HEK293 (cell line): ENCODE data around the gene MAP7.
A peak's percentile ranks its signal among the peaks of the same experiment; 100 is the strongest.

ENCODE experiments used
- CTCF ChIA-PET: fragments of 350-600 bp; formaldehyde crosslinking; extraction: SDS; loops from one replicate; lab custom pipeline; 2021; ENCODE audit warnings: antibody characterized with exemption; lab: Yijun Ruan, JAX
- POLR2A ChIA-PET: fragments of 300-600 bp; formaldehyde crosslinking; extraction: SDS; loops from one replicate; lab custom pipeline; 2020; ENCODE audit warnings: antibody characterized with exemption, inconsistent platforms; lab: Yijun Ruan, JAX
- H3K27ac ChIP-seq: fragments of 200-500 bp; sonication (Bioruptor generic); 2 replicates; pipeline ENCODE4 v1.5.1; 2014; ENCODE audit warnings: low read depth, low read length, control low read depth, inconsistent platforms; ENCODE audit errors: extremely low read depth
- H3K36me3 ChIP-seq, 2 experiments: fragments of 200-500 bp in 1 of 2; sonication (Bioruptor generic) in 1 of 2; 1 replicate in 1 of 2; 2 replicates in 1 of 2; pipeline ENCODE4 v1.5.1; 2014 to 2017; ENCODE audit warnings: inconsistent platforms in 2 of 2, low read length in 2 of 2; ENCODE audit not compliant: control insufficient read depth in 2 of 2, insufficient read depth in 1 of 2
- H3K4me1 ChIP-seq: fragments of 200-500 bp; sonication (Bioruptor generic); 2 replicates; pipeline ENCODE4 v1.5.1; 2014; ENCODE audit warnings: mild to moderate bottlenecking, low read length, inconsistent platforms; ENCODE audit not compliant: control insufficient read depth, insufficient read depth
- H3K4me3 ChIP-seq: 2 replicates; pipeline ENCODE4 v1.5.1; 2011; ENCODE audit warnings: low read depth, mild to moderate bottlenecking, control low read depth, low read length, moderate library complexity
- H3K9me3 ChIP-seq: fragments of 200-500 bp; sonication (Bioruptor generic); 2 replicates; pipeline ENCODE4 v1.5.1; 2014; ENCODE audit warnings: low read depth, low read length, inconsistent platforms; ENCODE audit not compliant: control insufficient read depth, insufficient read depth
- GLI4 ChIP-seq: fragments of 450-650 bp; formaldehyde crosslinking; IDR thresholded peaks from 2 replicates; pipeline ENCODE4 v1.5.1; 2016; ENCODE audit warnings: missing biosample characterization, missing genetic modification characterization
- HOXA7 ChIP-seq: sonication (generic); formaldehyde crosslinking; IDR thresholded peaks from 2 replicates; pipeline ENCODE4 v1.8.1; 2022; ENCODE audit warnings: missing genetic modification reagents, borderline replicate concordance
- KLF7 ChIP-seq: fragments of 450-650 bp; formaldehyde crosslinking; IDR thresholded peaks from 2 replicates; pipeline ENCODE4 v1.5.1; 2016; ENCODE audit warnings: missing biosample characterization, missing genetic modification characterization, borderline replicate concordance
- KLF8 ChIP-seq: fragments of 450-650 bp; formaldehyde crosslinking; IDR thresholded peaks from 2 replicates; pipeline ENCODE4 v1.5.1; 2016; ENCODE audit warnings: missing biosample characterization, missing genetic modification characterization
- MYNN ChIP-seq: fragments of 450-650 bp; formaldehyde crosslinking; IDR thresholded peaks from 2 replicates; pipeline ENCODE4 v1.5.1; 2016; ENCODE audit warnings: missing biosample characterization, missing genetic modification characterization, borderline replicate concordance
- SALL2 ChIP-seq: fragments of 450-650 bp; formaldehyde crosslinking; IDR thresholded peaks from 2 replicates; pipeline ENCODE4 v1.5.0; 2017; ENCODE audit warnings: missing biosample characterization, mild to moderate bottlenecking, missing genetic modification characterization, borderline replicate concordance
- SCRT2 ChIP-seq: fragments of 450-650 bp; formaldehyde crosslinking; IDR thresholded peaks from 2 replicates; pipeline ENCODE4 v1.5.1; 2016; ENCODE audit warnings: missing biosample characterization, missing genetic modification characterization
- ZBTB17 ChIP-seq: fragments of 450-650 bp; formaldehyde crosslinking; IDR thresholded peaks from 2 replicates; pipeline ENCODE4 v1.5.1; 2016; ENCODE audit warnings: missing biosample characterization, missing genetic modification characterization
- ZBTB20 ChIP-seq: fragments of 450-650 bp; formaldehyde crosslinking; IDR thresholded peaks from 2 replicates; pipeline ENCODE4 v1.5.1; 2016; ENCODE audit warnings: missing biosample characterization, missing genetic modification characterization
- ZBTB21 ChIP-seq: fragments of 450-650 bp; formaldehyde crosslinking; IDR thresholded peaks from 2 replicates; pipeline ENCODE4 v1.5.1; 2017; ENCODE audit warnings: missing biosample characterization, missing genetic modification characterization
- ZNF157 ChIP-seq: fragments of 450-650 bp; formaldehyde crosslinking; IDR thresholded peaks from 2 replicates; pipeline ENCODE4 v1.5.1; 2016; ENCODE audit warnings: missing biosample characterization, missing genetic modification characterization
- ZNF184 ChIP-seq: fragments of 450-650 bp; IDR thresholded peaks from 2 replicates; pipeline ENCODE4 v1.5.1; 2018; ENCODE audit warnings: missing biosample characterization, mild to moderate bottlenecking, missing genetic modification characterization
- ZNF324 ChIP-seq: fragments of 450-650 bp; formaldehyde crosslinking; IDR thresholded peaks from 2 replicates; pipeline ENCODE4 v1.5.1; 2016; ENCODE audit warnings: missing biosample characterization, missing genetic modification characterization
- ZNF335 ChIP-seq: fragments of 450-650 bp; formaldehyde crosslinking; conservative IDR thresholded peaks from 2 replicates; pipeline ENCODE4 v1.5.1; 2016; ENCODE audit warnings: missing biosample characterization, missing genetic modification characterization
- ZNF341 ChIP-seq: fragments of 450-650 bp; formaldehyde crosslinking; IDR thresholded peaks from 2 replicates; pipeline ENCODE4; 2016; ENCODE audit warnings: low read depth, missing biosample characterization, missing genetic modification characterization
- ZNF37A ChIP-seq: fragments of 450-650 bp; IDR thresholded peaks from 2 replicates; pipeline ENCODE4 v1.5.1; 2018; ENCODE audit warnings: missing biosample characterization, missing genetic modification characterization
- ZNF394 ChIP-seq: fragments of 450-650 bp; formaldehyde crosslinking; IDR thresholded peaks from 2 replicates; pipeline ENCODE4 v1.5.1; 2016; ENCODE audit warnings: missing biosample characterization, missing genetic modification characterization, mild to moderate bottlenecking, moderate library complexity, borderline replicate concordance
- ZNF426 ChIP-seq: fragments of 450-650 bp; formaldehyde crosslinking; IDR thresholded peaks from 2 replicates; pipeline ENCODE4 v1.5.1; 2017; ENCODE audit warnings: missing biosample characterization, missing genetic modification characterization, mild to moderate bottlenecking, inconsistent platforms, moderate library complexity
- ZNF514 ChIP-seq: fragments of 450-650 bp; formaldehyde crosslinking; IDR thresholded peaks from 2 replicates; pipeline ENCODE4 v1.5.1; 2016; ENCODE audit warnings: missing biosample characterization, missing genetic modification characterization
- ZNF777 ChIP-seq: fragments of 450-650 bp; formaldehyde crosslinking; IDR thresholded peaks from 2 replicates; pipeline ENCODE4 v1.5.1; 2017; ENCODE audit warnings: missing biosample characterization, missing genetic modification characterization, borderline replicate concordance
- ZXDB ChIP-seq: fragments of 450-650 bp; formaldehyde crosslinking; IDR thresholded peaks from 2 replicates; pipeline ENCODE4 v1.5.1; 2016; ENCODE audit warnings: missing biosample characterization, missing genetic modification characterization
- TF ChIP-seq, protein P1 (sequence below): fragments of 450-650 bp; formaldehyde crosslinking; IDR thresholded peaks from 2 replicates; pipeline ENCODE4 v1.5.1; 2016; ENCODE audit warnings: missing biosample characterization, missing genetic modification characterization, low read depth
- TF ChIP-seq, protein P2 (sequence below): fragments of 450-650 bp; formaldehyde crosslinking; IDR thresholded peaks from 2 replicates; pipeline ENCODE4 v1.5.1; 2016; ENCODE audit warnings: missing biosample characterization, missing genetic modification characterization
- TF ChIP-seq, protein P3 (sequence below): fragments of 450-650 bp; formaldehyde crosslinking; IDR thresholded peaks from 2 replicates; pipeline ENCODE4 v1.5.1; 2017; ENCODE audit warnings: missing biosample characterization, missing genetic modification characterization
- TF ChIP-seq, protein P4 (sequence below): sonication (generic); formaldehyde crosslinking; IDR thresholded peaks from 2 replicates; pipeline ENCODE4 v1.8.1; 2022; ENCODE audit warnings: mild to moderate bottlenecking, moderate library complexity, missing genetic modification reagents
- TF ChIP-seq, protein P5 (sequence below): fragments of 450-650 bp; formaldehyde crosslinking; IDR thresholded peaks from 2 replicates; pipeline ENCODE4 v1.5.1; 2017; ENCODE audit warnings: missing biosample characterization, missing genetic modification characterization
- TF ChIP-seq, protein P6 (sequence below): fragments of 450-650 bp; formaldehyde crosslinking; IDR thresholded peaks from 2 replicates; pipeline ENCODE4 v1.5.1; 2016; ENCODE audit warnings: missing biosample characterization, missing genetic modification characterization

The MAP7 gene

DNA sequence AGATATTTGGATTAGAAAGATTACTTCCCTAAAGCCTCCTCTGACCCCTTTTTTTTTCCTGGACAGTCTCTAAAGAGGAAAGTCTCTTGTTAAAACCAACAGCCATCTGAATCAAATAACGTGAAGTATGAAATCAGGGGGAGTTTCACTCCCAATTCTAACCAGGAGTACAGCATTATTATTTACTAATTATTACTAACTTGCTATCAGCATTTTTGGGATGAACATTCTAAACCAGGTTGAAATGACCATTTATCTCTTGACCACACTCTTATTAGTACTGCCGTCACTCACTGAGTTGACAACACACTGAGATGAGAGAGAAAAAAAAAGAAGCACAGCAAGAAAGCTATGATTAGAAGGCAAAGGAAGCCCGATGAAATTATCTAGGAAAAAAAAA, 146.2 kb downstream of the MAP7 start (continued):
- TF ChIP-seq, protein P1, sequence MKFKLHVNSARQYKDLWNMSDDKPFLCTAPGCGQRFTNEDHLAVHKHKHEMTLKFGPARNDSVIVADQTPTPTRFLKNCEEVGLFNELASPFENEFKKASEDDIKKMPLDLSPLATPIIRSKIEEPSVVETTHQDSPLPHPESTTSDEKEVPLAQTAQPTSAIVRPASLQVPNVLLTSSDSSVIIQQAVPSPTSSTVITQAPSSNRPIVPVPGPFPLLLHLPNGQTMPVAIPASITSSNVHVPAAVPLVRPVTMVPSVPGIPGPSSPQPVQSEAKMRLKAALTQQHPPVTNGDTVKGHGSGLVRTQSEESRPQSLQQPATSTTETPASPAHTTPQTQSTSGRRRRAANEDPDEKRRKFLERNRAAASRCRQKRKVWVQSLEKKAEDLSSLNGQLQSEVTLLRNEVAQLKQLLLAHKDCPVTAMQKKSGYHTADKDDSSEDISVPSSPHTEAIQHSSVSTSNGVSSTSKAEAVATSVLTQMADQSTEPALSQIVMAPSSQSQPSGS (tag by site-specific recombination): no peak
- TF ChIP-seq, protein P2, sequence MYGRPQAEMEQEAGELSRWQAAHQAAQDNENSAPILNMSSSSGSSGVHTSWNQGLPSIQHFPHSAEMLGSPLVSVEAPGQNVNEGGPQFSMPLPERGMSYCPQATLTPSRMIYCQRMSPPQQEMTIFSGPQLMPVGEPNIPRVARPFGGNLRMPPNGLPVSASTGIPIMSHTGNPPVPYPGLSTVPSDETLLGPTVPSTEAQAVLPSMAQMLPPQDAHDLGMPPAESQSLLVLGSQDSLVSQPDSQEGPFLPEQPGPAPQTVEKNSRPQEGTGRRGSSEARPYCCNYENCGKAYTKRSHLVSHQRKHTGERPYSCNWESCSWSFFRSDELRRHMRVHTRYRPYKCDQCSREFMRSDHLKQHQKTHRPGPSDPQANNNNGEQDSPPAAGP: no peak
- TF ChIP-seq SCRT2 (tag by site-specific recombination) (no peak), ZNF777 (tag by site-specific recombination) (no peak), ZBTB21 (tag by site-specific recombination) (no peak), KLF8 (tag by site-specific recombination) (no peak), GLI4 (tag by site-specific recombination) (no peak), ZNF37A (tag by site-specific recombination) (no peak), KLF7 (tag by site-specific recombination) (no peak), ZNF157 (tag by site-specific recombination) (no peak), MYNN (tag by site-specific recombination) (no peak)
- TF ChIP-seq, protein P3, sequence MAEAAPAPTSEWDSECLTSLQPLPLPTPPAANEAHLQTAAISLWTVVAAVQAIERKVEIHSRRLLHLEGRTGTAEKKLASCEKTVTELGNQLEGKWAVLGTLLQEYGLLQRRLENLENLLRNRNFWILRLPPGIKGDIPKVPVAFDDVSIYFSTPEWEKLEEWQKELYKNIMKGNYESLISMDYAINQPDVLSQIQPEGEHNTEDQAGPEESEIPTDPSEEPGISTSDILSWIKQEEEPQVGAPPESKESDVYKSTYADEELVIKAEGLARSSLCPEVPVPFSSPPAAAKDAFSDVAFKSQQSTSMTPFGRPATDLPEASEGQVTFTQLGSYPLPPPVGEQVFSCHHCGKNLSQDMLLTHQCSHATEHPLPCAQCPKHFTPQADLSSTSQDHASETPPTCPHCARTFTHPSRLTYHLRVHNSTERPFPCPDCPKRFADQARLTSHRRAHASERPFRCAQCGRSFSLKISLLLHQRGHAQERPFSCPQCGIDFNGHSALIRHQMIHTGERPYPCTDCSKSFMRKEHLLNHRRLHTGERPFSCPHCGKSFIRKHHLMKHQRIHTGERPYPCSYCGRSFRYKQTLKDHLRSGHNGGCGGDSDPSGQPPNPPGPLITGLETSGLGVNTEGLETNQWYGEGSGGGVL: no peak
- TF ChIP-seq, protein P4, sequence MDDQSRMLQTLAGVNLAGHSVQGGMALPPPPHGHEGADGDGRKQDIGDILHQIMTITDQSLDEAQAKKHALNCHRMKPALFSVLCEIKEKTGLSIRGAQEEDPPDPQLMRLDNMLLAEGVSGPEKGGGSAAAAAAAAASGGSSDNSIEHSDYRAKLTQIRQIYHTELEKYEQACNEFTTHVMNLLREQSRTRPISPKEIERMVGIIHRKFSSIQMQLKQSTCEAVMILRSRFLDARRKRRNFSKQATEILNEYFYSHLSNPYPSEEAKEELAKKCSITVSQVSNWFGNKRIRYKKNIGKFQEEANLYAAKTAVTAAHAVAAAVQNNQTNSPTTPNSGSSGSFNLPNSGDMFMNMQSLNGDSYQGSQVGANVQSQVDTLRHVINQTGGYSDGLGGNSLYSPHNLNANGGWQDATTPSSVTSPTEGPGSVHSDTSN (CRISPR knock-in tag): no peak
- TF ChIP-seq, protein P5, sequence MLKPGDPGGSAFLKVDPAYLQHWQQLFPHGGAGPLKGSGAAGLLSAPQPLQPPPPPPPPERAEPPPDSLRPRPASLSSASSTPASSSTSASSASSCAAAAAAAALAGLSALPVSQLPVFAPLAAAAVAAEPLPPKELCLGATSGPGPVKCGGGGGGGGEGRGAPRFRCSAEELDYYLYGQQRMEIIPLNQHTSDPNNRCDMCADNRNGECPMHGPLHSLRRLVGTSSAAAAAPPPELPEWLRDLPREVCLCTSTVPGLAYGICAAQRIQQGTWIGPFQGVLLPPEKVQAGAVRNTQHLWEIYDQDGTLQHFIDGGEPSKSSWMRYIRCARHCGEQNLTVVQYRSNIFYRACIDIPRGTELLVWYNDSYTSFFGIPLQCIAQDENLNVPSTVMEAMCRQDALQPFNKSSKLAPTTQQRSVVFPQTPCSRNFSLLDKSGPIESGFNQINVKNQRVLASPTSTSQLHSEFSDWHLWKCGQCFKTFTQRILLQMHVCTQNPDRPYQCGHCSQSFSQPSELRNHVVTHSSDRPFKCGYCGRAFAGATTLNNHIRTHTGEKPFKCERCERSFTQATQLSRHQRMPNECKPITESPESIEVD: no peak

DNA sequence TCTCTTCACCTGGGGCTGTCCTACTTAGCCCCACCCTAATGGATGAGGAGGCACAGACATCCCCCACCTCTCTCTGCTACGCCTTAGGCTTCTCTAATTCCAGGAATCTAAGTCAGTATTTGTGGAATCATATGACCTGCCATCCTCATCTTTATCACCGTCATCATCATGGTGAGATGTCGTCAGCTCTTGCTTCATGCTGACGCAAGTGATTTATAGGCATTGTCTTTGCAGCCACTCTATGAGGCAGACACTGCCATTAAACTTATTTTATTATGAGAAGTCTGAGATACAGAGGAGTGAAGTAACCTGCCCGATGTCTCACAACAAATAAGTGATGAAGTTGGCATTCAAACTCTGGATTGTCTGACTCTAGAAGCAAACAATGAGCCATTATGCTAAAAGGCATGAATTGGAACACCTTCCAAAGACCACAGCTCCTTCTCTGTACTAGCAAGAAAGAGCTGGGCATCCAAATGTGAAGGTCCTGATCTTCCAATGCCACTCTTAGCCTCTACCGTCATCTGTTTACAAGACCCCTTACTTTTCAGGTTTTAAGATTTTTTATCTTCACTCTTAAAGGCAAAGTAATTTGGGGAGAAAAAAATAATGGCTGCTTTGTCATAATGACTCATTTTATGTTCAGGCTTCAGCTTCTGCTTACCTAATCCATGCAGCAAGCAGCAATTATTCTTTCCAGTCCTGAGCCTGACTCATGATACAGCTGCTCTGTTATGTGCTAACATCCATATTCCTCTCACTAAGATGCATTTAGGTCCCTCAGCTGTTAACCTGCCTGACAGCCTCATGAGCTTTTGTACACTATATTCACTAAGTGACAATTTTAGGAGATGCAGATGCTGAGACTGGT, 146.9 kb downstream of the MAP7 start:
- ChIA-PET CTCF (interaction anchor here (0.7 to 1.2 kb wide), 3 partner anchors 10 to 341 kb away, joined by 3 read pairs; no protein-coding TSS in a partner anchor), POLR2A (interaction anchor here (0.9 to 1.3 kb wide), 2 partner anchors 9 to 113 kb away, joined by 3 to 4 read pairs; partner anchors contain the start of gene BCLAF1)
- TF ChIP-seq ZNF324 (tag by site-specific recombination) (peak; percentile 40; the same call in 1 of the 2 replicates), ZBTB20 (tag by site-specific recombination) (peak; percentile 47), ZBTB21 (tag by site-specific recombination) (peak; percentile 98), ZNF184 (tag by site-specific recombination) (peak; percentile 80), ZNF335 (tag by site-specific recombination) (peak; percentile 92), ZNF394 (tag by site-specific recombination) (peak; percentile 73), ZNF341 (tag by site-specific recombination) (no peak), ZXDB (tag by site-specific recombination) (peak; percentile 85; the same call in 1 of the 2 replicates), ZNF426 (tag by site-specific recombination) (no peak), HOXA7 (CRISPR knock-in tag) (no peak), SALL2 (tag by site-specific recombination) (no peak), ZBTB17 (tag by site-specific recombination) (peak; percentile 73), ZNF514 (tag by site-specific recombination) (no peak)
- TF ChIP-seq, protein P6, sequence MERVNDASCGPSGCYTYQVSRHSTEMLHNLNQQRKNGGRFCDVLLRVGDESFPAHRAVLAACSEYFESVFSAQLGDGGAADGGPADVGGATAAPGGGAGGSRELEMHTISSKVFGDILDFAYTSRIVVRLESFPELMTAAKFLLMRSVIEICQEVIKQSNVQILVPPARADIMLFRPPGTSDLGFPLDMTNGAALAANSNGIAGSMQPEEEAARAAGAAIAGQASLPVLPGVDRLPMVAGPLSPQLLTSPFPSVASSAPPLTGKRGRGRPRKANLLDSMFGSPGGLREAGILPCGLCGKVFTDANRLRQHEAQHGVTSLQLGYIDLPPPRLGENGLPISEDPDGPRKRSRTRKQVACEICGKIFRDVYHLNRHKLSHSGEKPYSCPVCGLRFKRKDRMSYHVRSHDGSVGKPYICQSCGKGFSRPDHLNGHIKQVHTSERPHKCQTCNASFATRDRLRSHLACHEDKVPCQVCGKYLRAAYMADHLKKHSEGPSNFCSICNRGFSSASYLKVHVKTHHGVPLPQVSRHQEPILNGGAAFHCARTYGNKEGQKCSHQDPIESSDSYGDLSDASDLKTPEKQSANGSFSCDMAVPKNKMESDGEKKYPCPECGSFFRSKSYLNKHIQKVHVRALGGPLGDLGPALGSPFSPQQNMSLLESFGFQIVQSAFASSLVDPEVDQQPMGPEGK (tag by site-specific recombination): peak; percentile 83

More for the DNA sequence above, 146.9 kb downstream of the MAP7 start:
- peaks cover 0 to 4% of the 10 kb centered on the region in 2 experiments; a peak in 2 of 3 replicates for H3K36me3 ChIP-seq
- peaks cover 3% of the 10 kb centered on the region for H3K4me1 ChIP-seq
- H3K9me3 ChIP-seq: no peaks in the 10 kb centered on the region
- peak overlapping the region; percentile 52 for H3K27ac ChIP-seq
- no peak overlapping the region for H3K4me3 ChIP-seq
